ENCODE results near the gene PTPRU. TPM values are rescaled to one million over a fixed set of nuclear protein-coding genes. Genes with fewer than 3 reads are reported as not detected.
A peak's percentile ranks its signal among the peaks of the same experiment; 100 is the strongest.

PTPRU gene
- total RNA-seq, 1 experiment from 2014 or later = 45.5 TPM

- no peaks in the 10 kb centered on the region for H3K79me1 ChIP-seq (ENCODE audit: insufficient read depth, low read depth, low read length, poor library complexity, severe bottlenecking)
- no peak for DNase-seq
- H3K9me3 Mint-ChIP-seq = no peaks in the 10 kb centered on the region
- no peaks in the 10 kb centered on the region; the same call in 1 of the 2 replicates for H3K27me3 Mint-ChIP-seq (ENCODE audit: low read depth)
- no peak overlapping the region for H2BK12ac ChIP-seq (ENCODE audit: insufficient read length, low read depth, low read length)
- H3K23me2 ChIP-seq (ENCODE audit: insufficient read length, low read depth, low read length, poor library complexity, severe bottlenecking) = peaks cover 2% of the 10 kb centered on the region
- H4K8ac ChIP-seq (replicated peaks; ENCODE audit: insufficient read length, low read depth, low read length) = no peak overlapping the region
- H3K9me3 ChIP-seq (ENCODE audit: control insufficient read depth, low read depth, low read length) = no peaks in the 10 kb centered on the region
- H3K4me1 Mint-ChIP-seq = peaks cover 27 to 33% of the 10 kb centered on the region in 2 experiments
- H3K4me3 Mint-ChIP-seq = no peak overlapping the region
- H3K36me3 Mint-ChIP-seq (ENCODE audit: insufficient read depth in 1 of 3, low read depth in 3 of 3) = peaks cover 3 to 29% (median 22%) of the 10 kb centered on the region in 3 experiments; a peak in 6 of 7 replicates
- no peak overlapping the region for H2AK5ac ChIP-seq (ENCODE audit: insufficient read length, low read length)
- no peak overlapping the region for H3K27ac ChIP-seq (ENCODE audit: insufficient read length, low read depth, low read length)
- H3K79me2 ChIP-seq (ENCODE audit: insufficient read depth, low read length) = no peaks in the 10 kb centered on the region
- no peak overlapping the region for H3K23ac ChIP-seq (ENCODE audit: insufficient read length, low read depth, low read length)
- no peak overlapping the region for H2BK5ac ChIP-seq (ENCODE audit: insufficient read length, low read length)
- H3K4ac ChIP-seq (ENCODE audit: low read depth, low read length) = no peak overlapping the region
- H2BK120ac ChIP-seq (ENCODE audit: low read depth, low read length, poor library complexity, severe bottlenecking) = no peak overlapping the region
- H3K27me3 ChIP-seq (ENCODE audit: insufficient read depth, low read length) = no peaks in the 10 kb centered on the region
- H2BK20ac ChIP-seq (ENCODE audit: low read depth, low read length, poor library complexity, severe bottlenecking) = no peak overlapping the region
- H3K18ac ChIP-seq (ENCODE audit: insufficient read length, low read depth, low read length) = no peak overlapping the region
- no peaks in the 10 kb centered on the region for H4K20me1 ChIP-seq (ENCODE audit: control insufficient read depth, insufficient read depth, insufficient read length)
- no peak overlapping the region for H4K5ac ChIP-seq (ENCODE audit: insufficient read length, low read depth, low read length)
- no peak overlapping the region for H2AFZ ChIP-seq (ENCODE audit: low read length)
- WGBS (ENCODE audit: extremely low coverage, insufficient read length, low lambda C conversion rate) = 100% methylated on average over 1 of the region's 6 CpGs
- H3K9ac ChIP-seq (ENCODE audit: extremely low read depth, insufficient read length, low read length) = no peak overlapping the region
- H4K91ac ChIP-seq (ENCODE audit: insufficient read length, low read depth, low read length) = no peak overlapping the region
- H3T11ph ChIP-seq (ENCODE audit: low read length) = no peak overlapping the region
- H3K14ac ChIP-seq (ENCODE audit: insufficient read depth, low read length) = no peak overlapping the region
- TF ChIP-seq CTCF (conservative IDR thresholded peaks at IDR 0.05) = no peak
- no peak overlapping the region for H3K56ac ChIP-seq (ENCODE audit: insufficient read length, low read depth, low read length)
- no peak overlapping the region for H3K4me2 ChIP-seq (ENCODE audit: insufficient read depth, insufficient read length, low read length)
- no peak overlapping the region for H2BK15ac ChIP-seq (ENCODE audit: low read depth, low read length)
- H3K27ac Mint-ChIP-seq = 0 out of 7 replicates have a peak overlapping the region, but pooled peaks of 1 of the 3 experiments have one; percentile 2
- no peaks in the 10 kb centered on the region; the same call in 1 of the 2 replicates for H3K4me1 ChIP-seq (ENCODE audit: insufficient read depth, low read length)
Measured at GRCh38 chr1:29280409-29281131, 44.2 kb downstream of the PTPRU start.

All from H9 (cell line).